Measurements from ENCODE around the gene FHIT. TPM values are rescaled to one million over a fixed set of nuclear protein-coding genes. Genes with fewer than 3 reads are reported as not detected.

FHIT gene
- total RNA-seq, 2 experiments from 2014 or later: 7.6 to 7.9 TPM

DNA sequence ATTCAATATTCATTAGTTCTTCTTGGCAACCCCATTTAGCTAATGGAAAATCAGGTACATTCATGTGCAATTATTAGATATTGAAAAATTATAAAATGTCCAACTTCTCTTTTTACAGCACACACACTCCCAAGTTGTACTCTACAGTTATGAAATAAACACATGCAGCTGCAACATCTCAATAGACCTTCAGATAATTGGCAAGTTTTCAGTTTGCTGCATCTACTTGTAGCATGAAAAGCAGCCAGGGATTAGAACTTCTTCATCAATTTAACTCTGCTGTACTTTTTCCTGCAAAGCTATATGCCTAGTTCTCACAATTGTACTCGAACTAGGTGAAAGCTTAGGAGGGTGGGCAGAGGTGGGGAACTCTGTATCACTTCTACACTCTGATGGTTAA is 46.6 kb upstream of the FHIT start:
- TF ChIP-seq, protein P1, sequence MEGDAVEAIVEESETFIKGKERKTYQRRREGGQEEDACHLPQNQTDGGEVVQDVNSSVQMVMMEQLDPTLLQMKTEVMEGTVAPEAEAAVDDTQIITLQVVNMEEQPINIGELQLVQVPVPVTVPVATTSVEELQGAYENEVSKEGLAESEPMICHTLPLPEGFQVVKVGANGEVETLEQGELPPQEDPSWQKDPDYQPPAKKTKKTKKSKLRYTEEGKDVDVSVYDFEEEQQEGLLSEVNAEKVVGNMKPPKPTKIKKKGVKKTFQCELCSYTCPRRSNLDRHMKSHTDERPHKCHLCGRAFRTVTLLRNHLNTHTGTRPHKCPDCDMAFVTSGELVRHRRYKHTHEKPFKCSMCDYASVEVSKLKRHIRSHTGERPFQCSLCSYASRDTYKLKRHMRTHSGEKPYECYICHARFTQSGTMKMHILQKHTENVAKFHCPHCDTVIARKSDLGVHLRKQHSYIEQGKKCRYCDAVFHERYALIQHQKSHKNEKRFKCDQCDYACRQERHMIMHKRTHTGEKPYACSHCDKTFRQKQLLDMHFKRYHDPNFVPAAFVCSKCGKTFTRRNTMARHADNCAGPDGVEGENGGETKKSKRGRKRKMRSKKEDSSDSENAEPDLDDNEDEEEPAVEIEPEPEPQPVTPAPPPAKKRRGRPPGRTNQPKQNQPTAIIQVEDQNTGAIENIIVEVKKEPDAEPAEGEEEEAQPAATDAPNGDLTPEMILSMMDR (IDR thresholded peaks at IDR 0.05): no peak
- no peak for DNase-seq
- H3K9me3 Mint-ChIP-seq: no peaks in the 10 kb centered on the region
- no peaks in the 10 kb centered on the region for H3K36me3 Mint-ChIP-seq (ENCODE audit: low read depth)
- ATAC-seq: no peak
- intact Hi-C loops (cut with micrococcal nuclease): no loop called here
- no peaks in the 10 kb centered on the region for H3K4me1 Mint-ChIP-seq (ENCODE audit: low read depth)
- POLR2A ChIA-PET: no interaction called here
- H3K4me3 Mint-ChIP-seq: no peak overlapping the region
- CTCF ChIA-PET: no interaction called here
- H3K27ac Mint-ChIP-seq: no peak overlapping the region
- H3K27me3 Mint-ChIP-seq: peaks cover 2% of the 10 kb centered on the region

DNA sequence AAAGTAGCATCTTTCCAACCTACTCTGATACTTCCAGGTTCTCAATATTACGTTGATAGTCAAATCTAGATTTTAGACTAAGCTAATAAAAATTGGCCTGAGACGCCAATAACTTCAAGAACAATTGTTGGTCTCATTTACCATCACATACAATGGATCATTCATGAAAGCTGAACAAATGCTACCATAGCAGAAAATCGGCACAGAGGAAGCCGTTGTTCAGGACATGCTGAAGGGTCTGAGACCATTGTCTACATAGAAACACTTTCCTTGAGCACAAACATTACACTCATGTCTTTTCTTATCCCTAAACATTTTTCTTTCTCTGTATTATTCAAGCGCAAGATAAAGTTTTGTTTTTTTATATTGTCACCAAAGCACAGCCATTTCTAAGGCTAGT is 37.2 kb upstream of the FHIT start:
- intact Hi-C loops (cut with micrococcal nuclease): no loop called here

DNA sequence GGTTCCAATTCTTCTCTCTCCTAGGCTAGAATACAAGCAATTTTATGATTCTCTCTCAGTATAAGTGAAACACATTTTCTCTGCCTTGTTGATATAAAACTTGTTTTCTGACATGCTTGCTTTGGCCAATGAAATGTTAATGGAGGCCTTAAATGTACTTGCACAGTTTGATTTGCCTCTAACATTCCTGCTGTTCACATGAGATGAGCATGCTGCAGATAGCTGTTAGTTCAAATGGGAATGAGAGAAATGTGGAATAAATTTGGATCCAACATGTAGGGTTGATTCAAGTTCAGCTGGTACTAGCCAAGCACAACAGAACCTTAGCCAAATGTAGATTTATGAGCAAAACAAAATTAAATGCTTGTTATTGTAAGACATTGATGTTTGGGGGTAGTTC is 32.6 kb upstream of the FHIT start:
- Mint-ChIP-seq H3K4me1 (ENCODE audit: low read depth) (no peaks in the 10 kb centered on the region), H3K9me3 (no peaks in the 10 kb centered on the region), H3K36me3 (ENCODE audit: low read depth) (no peaks in the 10 kb centered on the region), H3K27ac (no peak overlapping the region), H3K4me3 (no peak overlapping the region), H3K27me3 (peaks cover 1% of the 10 kb centered on the region)
- intact Hi-C loops (cut with micrococcal nuclease): no loop called here
- ATAC-seq (no peak), DNase-seq (no peak)
- POLR2A ChIA-PET: no interaction called here
- CTCF ChIA-PET: no interaction called here
- TF ChIP-seq, protein P1 (IDR thresholded peaks at IDR 0.05): no peak

More for the DNA sequence above, 37.2 kb upstream of the FHIT start:
- Mint-ChIP-seq H3K36me3 (ENCODE audit: low read depth) (no peaks in the 10 kb centered on the region), H3K27ac (no peak overlapping the region), H3K4me1 (ENCODE audit: low read depth) (no peaks in the 10 kb centered on the region), H3K9me3 (no peaks in the 10 kb centered on the region), H3K27me3 (peaks cover 5% of the 10 kb centered on the region), H3K4me3 (no peak overlapping the region)
- ChIA-PET POLR2A (no interaction called here), CTCF (no interaction called here)
- ATAC-seq: no peak
- no peak for DNase-seq
- TF ChIP-seq, protein P1 (IDR thresholded peaks at IDR 0.05): no peak

DNA sequence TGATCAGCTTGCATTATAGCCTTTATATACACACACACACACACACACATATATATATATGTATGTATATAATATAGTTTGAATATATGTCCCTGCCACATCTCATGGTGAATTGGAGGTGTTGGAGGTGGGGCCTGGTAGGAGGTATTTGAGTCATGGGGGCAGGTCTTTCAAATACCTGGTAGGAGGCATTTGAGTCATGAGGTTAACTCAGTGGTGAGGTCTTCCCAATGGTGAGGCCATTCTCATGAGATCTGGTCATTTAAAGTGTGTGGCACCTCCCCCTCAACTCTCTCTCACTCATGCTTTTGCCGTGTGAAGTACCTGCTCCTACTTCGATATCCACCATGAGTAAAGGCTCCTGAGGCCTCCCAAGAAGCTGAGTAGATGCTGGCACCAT is 27.5 kb upstream of the FHIT start:
- Mint-ChIP-seq H3K4me3 (no peak overlapping the region), H3K27ac (no peak overlapping the region), H3K9me3 (no peaks in the 10 kb centered on the region), H3K4me1 (ENCODE audit: low read depth) (peaks cover 5% of the 10 kb centered on the region), H3K36me3 (ENCODE audit: low read depth) (no peaks in the 10 kb centered on the region), H3K27me3 (peaks cover 8% of the 10 kb centered on the region)
- CTCF ChIA-PET: no interaction called here
- intact Hi-C loops (cut with micrococcal nuclease): no loop called here
- no peak for DNase-seq
- peak; percentile 58 for ATAC-seq
- POLR2A ChIA-PET: no interaction called here
- TF ChIP-seq, protein P1 (IDR thresholded peaks at IDR 0.05): no peak

DNA sequence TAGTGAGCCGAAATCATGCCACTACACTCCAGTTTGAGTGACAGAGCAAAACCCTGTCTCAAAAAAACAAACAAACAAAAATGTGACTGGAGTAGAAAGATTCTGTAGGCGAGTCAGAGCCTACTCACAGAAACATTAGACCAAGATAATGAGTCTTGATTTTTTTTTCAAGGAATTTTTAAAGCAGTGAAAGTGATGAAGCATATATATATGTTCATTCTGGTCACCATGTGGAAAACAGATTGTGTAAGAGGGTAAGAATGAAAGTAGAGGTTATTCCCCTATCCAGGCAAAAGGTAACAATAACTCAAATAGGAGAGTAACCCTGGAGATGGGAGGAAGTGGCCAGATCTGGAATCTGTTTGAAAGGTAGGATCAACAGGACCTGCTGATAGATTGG is 26.2 kb upstream of the FHIT start:
- no peaks in the 10 kb centered on the region for H3K36me3 Mint-ChIP-seq (ENCODE audit: low read depth)
- intact Hi-C loops (cut with micrococcal nuclease): no loop called here
- ATAC-seq (no peak), DNase-seq (no peak)
- peaks cover 5% of the 10 kb centered on the region for H3K4me1 Mint-ChIP-seq (ENCODE audit: low read depth)
- no peaks in the 10 kb centered on the region for H3K9me3 Mint-ChIP-seq
- H3K27ac Mint-ChIP-seq: no peak overlapping the region
- peaks cover 13% of the 10 kb centered on the region for H3K27me3 Mint-ChIP-seq
- CTCF ChIA-PET: no interaction called here
- TF ChIP-seq, protein P1 (IDR thresholded peaks at IDR 0.05): no peak
- no peak overlapping the region for H3K4me3 Mint-ChIP-seq
- POLR2A ChIA-PET: no interaction called here

All from activated CD8-positive, alpha-beta T cell treated with anti-CD3 and anti-CD28 coated beads for 36 hours (primary cell).